ENCODE measurements around the gene XRCC6.
"Not testable (repeated sequence)": the region's sequence is repeated elsewhere in the genome, so short reads cannot be mapped to it uniquely, and the experiment has no call there.

XRCC6 gene

DNA sequence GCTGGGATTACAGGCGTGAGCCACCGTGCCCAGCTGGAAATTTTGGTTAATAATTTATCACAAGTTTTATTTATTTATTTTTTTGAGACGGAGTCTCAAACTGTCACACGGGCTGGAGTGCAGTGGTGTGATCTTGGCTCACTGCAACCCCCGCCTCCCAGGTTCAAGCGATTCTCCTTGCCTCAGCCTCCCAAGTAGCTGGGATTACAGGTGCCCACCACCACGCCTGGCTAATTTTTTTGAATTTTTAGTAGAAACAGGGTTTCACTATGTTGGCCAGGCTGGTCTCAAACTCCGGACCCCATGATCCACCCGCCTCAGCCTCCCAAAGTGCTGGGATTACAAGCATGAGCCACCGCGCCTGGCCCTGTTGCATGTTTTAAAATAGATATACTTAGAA lies 65.8 kb downstream of the XRCC6 start:
- DNase-seq (ENCODE audit: low spot score) = not testable (repeated sequence)

DNA sequence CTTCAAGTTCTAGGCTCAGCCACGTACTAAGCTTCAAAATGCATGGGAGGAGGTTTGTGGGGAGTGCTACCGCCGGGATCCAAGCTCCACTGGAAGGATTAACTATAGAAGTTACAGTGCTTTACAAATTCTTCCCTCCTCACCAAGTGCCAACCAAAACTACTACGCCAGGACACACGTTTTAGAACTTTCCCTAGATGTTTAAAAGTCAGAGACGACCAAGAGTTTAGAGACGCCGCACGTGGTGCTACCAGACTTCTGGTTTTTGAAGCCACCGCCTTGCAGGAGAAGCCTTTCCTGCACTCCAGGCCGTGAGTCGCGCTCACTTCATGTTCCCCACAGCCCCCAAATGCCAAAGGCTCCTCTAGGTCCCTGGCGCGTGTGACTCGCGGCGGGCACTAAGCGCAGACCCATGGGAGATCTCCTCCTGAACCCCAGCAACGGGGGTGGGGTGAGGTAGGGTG lies 66.8 kb downstream of the XRCC6 start:
- DNase-seq (ENCODE audit: low spot score) = no peak

GRCh38 chr22:41688365-41689211 lies 67.5 kb downstream of the XRCC6 start, which contains the start of gene SNU13:
Gene SNU13, minus strand, starts transcription at chr22:41688867. Its CDS starts 71 bp downstream, at chr22:41688796.
- peak; percentile 92 for DNase-seq (ENCODE audit: low spot score)

- DNase-seq (ENCODE audit: low spot score) = no peak
Observed at GRCh38 chr22:41690476-41690875, 69.4 kb downstream of the XRCC6 start.

- DNase-seq (ENCODE audit: low spot score) = no peak
Observed at GRCh38 chr22:41695211-41695610, 74.1 kb downstream of the XRCC6 start.

DNA sequence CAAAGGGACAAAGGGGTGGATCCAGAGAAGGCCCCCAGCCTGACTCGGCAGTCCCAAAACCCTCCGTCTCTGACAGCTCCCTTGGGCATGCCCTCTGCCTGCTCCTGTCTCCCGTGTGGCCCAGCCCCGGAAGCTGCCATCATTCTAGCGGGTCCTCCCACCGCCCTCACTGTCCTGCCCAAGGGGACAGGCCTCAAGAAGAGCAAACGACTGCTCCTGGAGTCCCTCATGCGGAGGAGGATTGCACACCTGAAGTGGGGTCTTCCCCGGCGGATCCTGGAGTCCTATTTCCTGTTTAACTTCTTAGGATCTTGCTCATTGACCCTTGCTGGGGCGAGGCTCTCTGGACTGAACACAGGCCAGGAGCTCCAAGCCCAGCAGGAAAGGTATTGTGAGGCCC lies 75.6 kb downstream of the XRCC6 start:
- no peak for DNase-seq (ENCODE audit: low spot score)

DNA sequence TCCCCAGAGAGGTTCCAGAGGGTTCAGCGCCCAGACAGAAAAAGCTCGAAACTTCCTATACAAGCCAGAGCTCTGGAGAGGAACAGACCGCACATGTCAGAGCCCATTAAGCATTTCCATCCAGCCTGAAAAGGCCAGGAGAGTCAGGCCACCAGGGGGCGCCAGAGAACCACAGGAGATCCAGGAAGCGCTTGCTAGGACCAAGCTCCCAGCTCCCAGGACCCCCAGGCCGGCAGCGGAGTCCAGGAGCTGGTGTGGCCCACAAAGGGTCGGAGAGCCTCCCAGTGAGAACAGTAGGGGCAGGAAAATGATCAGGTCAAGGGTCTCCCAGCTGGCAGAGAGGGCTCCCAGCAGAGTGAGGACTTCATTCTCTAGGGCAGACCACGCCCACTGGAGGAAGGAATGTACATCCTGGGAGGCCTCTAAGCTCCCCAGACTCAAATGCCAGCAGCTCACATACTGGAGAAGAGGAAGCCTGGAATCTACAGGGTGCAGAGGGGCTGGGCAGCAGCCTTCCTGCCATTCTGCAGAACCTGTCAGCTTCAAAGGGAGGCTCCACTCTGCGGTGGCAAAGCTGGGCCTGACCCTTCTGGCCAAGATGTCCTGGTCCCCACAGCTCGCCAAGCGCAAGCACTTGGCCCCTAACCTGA lies 76.2 kb downstream of the XRCC6 start:
- DNase-seq (ENCODE audit: low spot score) = peak; percentile 83

- DNase-seq (ENCODE audit: low spot score) = peak; percentile 76
Observed at GRCh38 chr22:41699264-41700107, 78.4 kb downstream of the XRCC6 start, which contains the start of gene MEI1. Gene MEI1, plus strand, starts transcription at chr22:41699503. Its CDS starts 36 bp downstream, at chr22:41699539.

GRCh38 chr22:41700108-41700364 lies 78.9 kb downstream of the XRCC6 start:
- DNase-seq (ENCODE audit: low spot score) = no peak

GRCh38 chr22:41702763-41703162 lies 81.7 kb downstream of the XRCC6 start:
- DNase-seq (ENCODE audit: low spot score) = no peak

DNA sequence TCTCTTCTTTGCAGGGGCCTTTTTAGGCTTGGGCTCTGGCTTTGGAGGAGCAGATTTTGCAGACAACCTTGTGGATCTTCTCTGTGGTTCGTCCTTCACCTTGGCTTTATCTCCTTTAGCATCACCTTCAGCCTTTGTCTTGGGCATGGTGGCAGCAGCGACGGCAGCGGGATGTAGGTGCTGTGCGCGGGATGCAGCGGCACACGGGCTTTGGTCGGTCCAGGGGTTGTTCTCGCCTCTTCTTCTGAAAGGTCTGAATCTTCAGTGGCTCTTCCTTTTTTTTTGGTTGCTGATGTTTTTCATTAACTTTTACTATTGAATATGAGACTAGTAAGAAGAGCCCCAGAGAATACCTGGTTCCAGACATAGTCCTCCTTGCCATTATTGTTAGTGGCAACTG lies 88.2 kb downstream of the XRCC6 start:
- DNase-seq (ENCODE audit: low spot score) = no peak

- DNase-seq (ENCODE audit: low spot score) = no peak
Observed at GRCh38 chr22:41713004-41713403, 91.9 kb downstream of the XRCC6 start.
